GM06990 (cell line): ENCODE results near the gene PIK3CA.
"Not testable (repeated sequence)": the region's sequence is repeated elsewhere in the genome, so short reads cannot be mapped to it uniquely, and the experiment has no call there.

Experiments used
- DNase-seq: peaks from one replicate; pipeline ENCODE4 v3.0.0-alpha.2; 2011; ENCODE audit not compliant: insufficient read length; ENCODE audit errors: extremely low read depth
- H3K27me3 ChIP-seq: replicated peaks from 2 replicates; pipeline ENCODE4 v1.6.0; 2011; ENCODE audit warnings: low read length; ENCODE audit not compliant: control insufficient read depth, insufficient read depth
- H3K36me3 ChIP-seq: 2 replicates; pipeline ENCODE4 v1.5.1; 2011; ENCODE audit warnings: low read length; ENCODE audit not compliant: control insufficient read depth, insufficient read depth
- H3K4me3 ChIP-seq: replicated peaks from 2 replicates; pipeline ENCODE4 v1.5.1; 2011; ENCODE audit warnings: low read depth, mild to moderate bottlenecking, control low read depth, low read length
- CTCF ChIP-seq: IDR thresholded peaks from 2 replicates; pipeline ENCODE4 v1.5.1; 2011; ENCODE audit warnings: low read length, control low read depth, mild to moderate bottlenecking, inconsistent platforms; ENCODE audit not compliant: insufficient read depth, poor library complexity, severe bottlenecking

Gene PIK3CA

GRCh38 chr3:179108086-179108485 lies 40.1 kb upstream of the PIK3CA start:
- no peak for DNase-seq
- H3K27me3 ChIP-seq = no peaks in the 10 kb centered on the region
- no peaks in the 10 kb centered on the region for H3K36me3 ChIP-seq
- TF ChIP-seq CTCF = no peak
- no peak overlapping the region for H3K4me3 ChIP-seq

DNA sequence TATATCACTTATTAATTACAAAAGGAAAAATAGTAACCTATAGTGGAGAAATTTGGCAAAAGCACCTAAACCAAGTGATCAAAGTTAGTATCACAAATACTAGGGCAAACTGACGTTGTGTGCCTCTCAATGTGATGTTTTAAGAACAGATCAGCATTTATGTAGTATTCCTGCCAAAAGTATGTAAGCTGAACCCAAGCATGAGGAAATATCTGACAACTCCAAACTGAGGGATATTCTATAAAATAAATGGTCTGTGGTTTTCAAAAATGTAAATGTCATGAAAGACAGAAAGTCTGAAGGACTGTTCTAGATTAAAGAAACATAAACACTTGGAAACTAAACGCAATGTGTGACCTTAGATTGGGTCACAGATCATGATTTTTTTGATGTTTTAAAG lies 34.3 kb upstream of the PIK3CA start:
- no peak for DNase-seq
- Histone ChIP-seq H3K4me3 (no peak overlapping the region), H3K27me3 (no peaks in the 10 kb centered on the region), H3K36me3 (no peaks in the 10 kb centered on the region)
- TF ChIP-seq CTCF = no peak

DNA sequence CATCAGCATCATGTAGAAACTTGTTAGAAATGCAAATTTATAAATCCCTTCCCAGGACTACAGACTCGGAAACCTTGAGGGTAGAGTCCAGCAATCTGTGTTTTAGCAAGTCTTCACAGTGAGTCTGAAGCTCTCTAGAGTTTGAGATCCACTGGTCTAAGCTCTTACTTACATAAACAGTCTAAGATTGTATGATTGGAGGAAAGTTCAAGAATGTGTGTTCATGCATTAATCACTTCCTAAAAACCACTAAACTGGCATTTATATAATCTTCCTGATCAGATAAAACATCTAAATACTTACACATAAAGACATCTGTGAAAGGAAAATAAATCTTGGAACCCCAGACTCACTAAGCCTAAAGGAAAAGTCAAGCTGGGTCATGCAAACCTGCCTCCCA lies 32.7 kb upstream of the PIK3CA start:
- DNase-seq, H3K27me3 ChIP-seq, H3K4me3 ChIP-seq, H3K36me3 ChIP-seq: not testable (repeated sequence)

DNA sequence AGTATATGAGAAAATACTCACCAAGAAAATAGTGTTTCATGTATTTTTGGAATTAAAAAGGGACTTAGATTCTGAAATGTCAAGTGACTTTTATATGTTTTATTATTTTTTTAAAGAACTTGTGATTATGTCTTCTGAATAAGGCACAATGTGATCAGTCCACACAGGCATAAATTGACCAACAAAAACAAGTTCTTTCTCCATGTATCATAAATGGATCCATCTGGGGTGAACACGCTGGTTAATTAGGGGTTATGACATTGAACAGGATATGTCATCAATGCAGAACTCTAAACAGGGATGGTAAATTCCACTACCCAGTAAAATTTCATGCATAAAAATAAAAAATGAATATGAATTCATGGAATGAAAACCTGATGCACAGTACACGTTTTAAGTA lies 31.3 kb upstream of the PIK3CA start:
- DNase-seq = no peak
- no peak for TF ChIP-seq CTCF
- no peaks in the 10 kb centered on the region for H3K36me3 ChIP-seq
- no peak overlapping the region for H3K4me3 ChIP-seq
- H3K27me3 ChIP-seq = no peaks in the 10 kb centered on the region

- not testable (repeated sequence) for H3K36me3 ChIP-seq, DNase-seq, H3K4me3 ChIP-seq, H3K27me3 ChIP-seq
Measured at GRCh38 chr3:179132191-179132890, 15.8 kb upstream of the PIK3CA start.

DNA sequence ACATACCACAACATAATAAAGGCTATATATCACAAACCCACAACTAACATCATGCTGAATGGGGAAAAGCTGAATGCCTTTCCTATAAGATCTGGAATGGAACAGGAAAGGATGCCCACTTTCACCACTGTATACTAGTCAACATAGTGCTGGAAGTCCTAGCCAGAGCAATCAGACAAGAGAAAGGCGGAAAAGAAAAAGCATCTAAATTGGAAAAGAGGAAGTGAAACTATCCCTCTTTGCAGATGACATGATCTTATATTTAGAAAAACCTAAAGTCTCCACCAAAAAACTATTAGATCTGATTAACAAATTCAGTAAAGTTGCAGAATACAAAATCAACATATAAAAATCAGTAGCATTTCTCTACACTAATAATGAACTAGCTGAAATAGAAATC lies 14.6 kb upstream of the PIK3CA start:
- no peaks in the 10 kb centered on the region for H3K27me3 ChIP-seq
- no peak for DNase-seq
- no peak for TF ChIP-seq CTCF
- no peaks in the 10 kb centered on the region for H3K36me3 ChIP-seq
- H3K4me3 ChIP-seq = no peak overlapping the region

- no peak overlapping the region for H3K4me3 ChIP-seq
- DNase-seq = no peak
- no peak for TF ChIP-seq CTCF
- no peaks in the 10 kb centered on the region for H3K36me3 ChIP-seq
- H3K27me3 ChIP-seq = no peaks in the 10 kb centered on the region
Measured at GRCh38 chr3:179136195-179136594, 12.0 kb upstream of the PIK3CA start.
